Limb (tissue), 2 donors: ENCODE results near the gene PPP1R14C.

Experiments
- DNase-seq, 2 donors: peaks; one replicate each; pipeline ENCODE4 v3.0.0-alpha.2; 2016; ENCODE audit errors: extremely low spot score in 2 of 2

The PPP1R14C gene

GRCh38 chr6:150296890-150297289 lies 154.0 kb downstream of the PPP1R14C start:
- DNase-seq: no peak

- DNase-seq: no peak
Observed at GRCh38 chr6:150297327-150298029, 154.6 kb downstream of the PPP1R14C start.

DNA sequence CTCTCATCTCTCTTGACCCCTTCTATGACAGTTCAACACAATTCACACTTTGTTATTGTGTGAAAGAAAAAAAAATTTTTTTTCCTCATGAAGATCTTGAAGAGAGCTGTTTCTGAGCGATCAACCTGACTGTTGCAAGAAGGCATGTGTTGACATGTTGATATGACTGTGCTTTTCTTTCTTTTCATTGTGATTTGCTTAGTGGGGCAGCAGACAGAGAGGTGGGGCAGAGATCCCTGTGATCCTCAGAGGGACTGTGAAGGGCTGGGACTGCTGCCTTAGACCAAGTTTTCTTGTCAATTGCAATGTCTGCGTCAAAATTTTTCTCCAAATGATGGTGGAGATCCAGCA lies 155.2 kb downstream of the PPP1R14C start:
- DNase-seq: no peak

GRCh38 chr6:150298676-150299075 lies 155.8 kb downstream of the PPP1R14C start:
- DNase-seq: no peak
